ENCODE measurements around the gene CSTF1.

CSTF1 gene

DNA sequence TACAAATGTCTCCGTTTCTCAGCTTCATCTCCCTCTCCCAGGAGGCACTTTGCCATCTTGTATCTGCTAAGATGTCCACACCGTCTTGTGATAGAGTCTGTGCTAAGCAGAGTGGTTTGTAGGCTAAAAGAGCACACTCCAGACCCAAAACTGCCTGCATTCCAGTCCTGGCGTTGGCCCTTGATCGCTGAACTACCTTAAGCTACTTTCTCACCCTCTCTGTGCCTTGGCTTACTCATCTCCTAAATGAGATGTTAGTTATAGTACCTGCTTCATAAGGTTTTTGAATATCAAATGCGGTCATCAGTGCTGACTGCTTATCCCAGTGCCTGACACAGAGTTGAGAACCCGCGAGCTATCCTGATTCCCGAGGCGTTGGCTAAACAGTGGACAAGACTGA lies 33.6 kb downstream of the CSTF1 start:
- FAIRE-seq (peak; percentile 70), DNase-seq (ENCODE audit: insufficient read length, low spot score) (no peak)

DNA sequence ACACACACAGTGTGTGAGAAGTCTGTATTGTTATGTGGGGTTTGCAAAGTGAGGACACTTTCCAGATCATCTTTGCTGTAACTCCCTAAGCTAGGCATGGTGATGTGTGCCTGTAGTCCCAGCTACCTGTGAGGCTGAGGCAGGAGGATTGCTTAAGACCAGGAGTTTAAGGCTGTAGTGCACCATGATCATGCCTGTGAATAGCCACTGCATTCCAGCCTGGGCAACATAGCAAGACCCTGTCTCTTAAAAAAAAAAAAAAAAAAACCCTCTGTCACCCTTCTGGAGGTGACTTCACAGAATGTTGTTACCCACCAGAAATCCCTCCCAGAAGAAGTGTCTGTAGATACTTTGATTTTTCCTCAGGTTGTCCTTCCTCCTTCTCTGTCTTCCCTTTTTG lies 34.5 kb downstream of the CSTF1 start:
- FAIRE-seq = peak; percentile 36

GRCh38 chr20:56427797-56428196 lies 35.4 kb downstream of the CSTF1 start:
- DNase-seq (ENCODE audit: insufficient read length, low spot score) (no peak), FAIRE-seq (no peak)

More for the DNA sequence above, 34.5 kb downstream of the CSTF1 start:
- DNase-seq (ENCODE audit: insufficient read length, low spot score) = no peak

- no peak for FAIRE-seq
Measured at GRCh38 chr20:56428410-56428809, 36.0 kb downstream of the CSTF1 start.

DNA sequence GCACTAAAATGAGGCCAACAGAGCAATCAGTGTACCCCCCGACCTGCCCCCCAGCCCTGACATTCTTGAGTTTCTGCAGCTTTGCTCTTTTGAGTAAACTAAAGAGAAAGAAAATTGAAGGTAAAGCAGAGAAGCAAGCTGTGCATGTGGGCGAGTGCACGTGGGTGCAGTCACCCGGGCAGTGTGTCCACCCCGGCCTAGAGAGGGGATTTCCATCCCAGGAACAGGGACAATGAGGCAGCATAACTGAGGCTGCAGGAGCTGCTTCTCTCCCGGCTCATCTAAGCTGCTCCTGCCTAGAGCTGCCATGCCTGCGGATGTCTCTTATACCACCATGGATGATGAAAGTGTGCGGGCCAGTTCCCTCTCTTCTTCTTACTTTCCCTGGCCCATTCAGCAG lies 36.4 kb downstream of the CSTF1 start:
- FAIRE-seq (no peak), DNase-seq (ENCODE audit: insufficient read length, low spot score) (no peak)

More at GRCh38 chr20:56428410-56428809, 36.0 kb downstream of the CSTF1 start:
- DNase-seq (ENCODE audit: insufficient read length, low spot score) = no peak

- DNase-seq (ENCODE audit: insufficient read length, low spot score) (peak; percentile 61), FAIRE-seq (peak; percentile 98)
Measured at GRCh38 chr20:56429502-56429901, 37.1 kb downstream of the CSTF1 start.

- DNase-seq (ENCODE audit: insufficient read length, low spot score) (no peak), FAIRE-seq (no peak)
Measured at GRCh38 chr20:56429941-56430340, 37.5 kb downstream of the CSTF1 start.

GRCh38 chr20:56430461-56430860 lies 38.0 kb downstream of the CSTF1 start:
- no peak for DNase-seq (ENCODE audit: insufficient read length, low spot score)
- FAIRE-seq = peak; percentile 91

DNA sequence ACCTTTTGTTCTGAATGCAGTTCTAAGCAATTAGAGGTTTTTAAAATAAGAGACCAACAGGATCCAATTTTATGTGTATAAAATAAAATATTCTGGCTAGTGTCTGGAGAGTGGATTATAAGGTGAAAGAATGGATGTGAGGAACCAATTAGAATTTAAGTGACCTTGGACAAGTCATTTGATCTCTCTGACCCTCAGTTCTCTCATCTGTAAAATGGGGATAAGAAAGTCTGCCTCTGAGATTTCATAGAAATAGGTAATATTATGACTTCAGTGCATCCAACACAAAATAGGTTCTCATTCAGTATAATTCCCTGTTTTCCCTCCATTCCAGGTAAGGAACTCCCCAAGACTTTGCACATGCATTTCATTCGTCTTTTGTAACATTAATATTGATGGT lies 38.5 kb downstream of the CSTF1 start:
- FAIRE-seq (peak; percentile 51), DNase-seq (ENCODE audit: insufficient read length, low spot score) (no peak)

GRCh38 chr20:56431471-56431870 lies 39.0 kb downstream of the CSTF1 start:
- FAIRE-seq (peak; percentile 68), DNase-seq (ENCODE audit: insufficient read length, low spot score) (no peak)

- DNase-seq (ENCODE audit: insufficient read length, low spot score) (no peak), FAIRE-seq (no peak)
Measured at GRCh38 chr20:56433221-56433879, 40.9 kb downstream of the CSTF1 start.

GRCh38 chr20:56433880-56434255 lies 41.4 kb downstream of the CSTF1 start:
- DNase-seq (ENCODE audit: insufficient read length, low spot score) = no peak
- peak; percentile 93 for FAIRE-seq

DNA sequence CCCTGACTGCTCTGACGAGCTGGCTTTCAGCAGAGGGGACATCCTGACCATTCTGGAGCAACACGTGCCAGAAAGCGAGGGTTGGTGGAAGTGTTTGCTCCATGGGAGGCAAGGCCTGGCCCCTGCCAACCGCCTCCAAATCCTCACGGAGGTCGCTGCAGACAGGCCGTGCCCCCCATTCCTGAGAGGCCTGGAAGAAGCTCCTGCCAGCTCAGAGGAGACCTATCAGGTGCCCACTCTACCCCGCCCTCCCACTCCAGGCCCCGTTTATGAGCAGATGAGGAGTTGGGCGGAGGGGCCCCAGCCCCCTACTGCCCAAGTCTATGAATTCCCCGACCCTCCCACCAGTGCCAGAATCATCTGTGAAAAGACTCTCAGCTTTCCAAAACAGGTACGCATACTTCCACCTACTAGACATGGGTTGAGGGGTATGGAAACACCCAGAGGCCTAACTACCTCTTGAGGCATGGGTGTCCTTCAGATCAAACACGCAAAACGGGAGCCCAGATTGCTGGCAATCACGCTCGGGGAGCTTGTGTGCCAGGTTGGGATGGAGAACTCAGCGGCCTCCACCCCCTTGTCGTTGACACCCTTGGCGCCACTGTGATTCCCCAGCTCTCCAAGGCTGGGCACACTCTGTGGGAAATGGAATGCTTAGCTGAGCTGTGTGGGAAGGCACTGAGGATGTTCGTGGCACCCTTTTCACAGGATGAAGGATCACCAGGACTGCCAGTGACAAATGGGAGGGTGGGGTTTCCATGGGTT lies 44.9 kb downstream of the CSTF1 start:
- FAIRE-seq (peak; percentile 87), DNase-seq (ENCODE audit: insufficient read length, low spot score) (no peak)

- FAIRE-seq (no peak), DNase-seq (ENCODE audit: insufficient read length, low spot score) (no peak)
Measured at GRCh38 chr20:56438284-56438683, 45.8 kb downstream of the CSTF1 start.

- DNase-seq (ENCODE audit: insufficient read length, low spot score) (peak; percentile 92), FAIRE-seq (peak; percentile 100)
Measured at GRCh38 chr20:56439771-56440291, 47.4 kb downstream of the CSTF1 start.

- FAIRE-seq = no peak
- no peak for DNase-seq (ENCODE audit: insufficient read length, low spot score)
Measured at GRCh38 chr20:56440346-56441007, 48.0 kb downstream of the CSTF1 start.

GRCh38 chr20:56442389-56443365 lies 50.2 kb downstream of the CSTF1 start:
- no peak for DNase-seq (ENCODE audit: insufficient read length, low spot score)
- peak; percentile 69 for FAIRE-seq

GRCh38 chr20:56443654-56444540 lies 51.5 kb downstream of the CSTF1 start:
- DNase-seq (ENCODE audit: insufficient read length, low spot score) (peak; percentile 69), FAIRE-seq (peak; percentile 62)

GRCh38 chr20:56445130-56445529 lies 52.7 kb downstream of the CSTF1 start:
- peak; percentile 80 for FAIRE-seq
- DNase-seq (ENCODE audit: insufficient read length, low spot score) = no peak
